ENCODE measurements around the gene LRRC28.

LRRC28 gene

DNA sequence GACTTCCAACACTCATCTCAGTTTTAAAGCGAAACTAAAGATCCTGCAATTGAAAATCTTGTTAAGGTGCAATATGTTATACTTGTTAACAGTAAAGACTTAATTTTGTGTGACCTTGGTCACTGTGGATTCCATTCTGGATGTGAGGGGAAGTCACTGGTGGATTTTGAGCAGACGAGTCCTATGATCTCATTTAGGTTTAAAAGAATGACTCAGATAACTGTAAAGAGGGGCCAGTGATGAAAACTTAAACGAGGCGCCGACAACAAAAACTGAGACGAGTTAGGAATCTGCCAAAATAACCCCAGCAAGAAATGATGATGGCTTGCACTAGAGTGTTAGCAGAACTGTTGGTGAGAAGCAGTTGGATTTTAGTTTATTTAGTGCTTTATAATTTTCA lies 56.5 kb downstream of the LRRC28 start:
- no peak for DNase-seq

GRCh38 chr15:99310745-99311144 lies 59.5 kb downstream of the LRRC28 start:
- no peak for DNase-seq

- DNase-seq = no peak
Observed at GRCh38 chr15:99312228-99312627, 60.9 kb downstream of the LRRC28 start.

- DNase-seq = no peak
Observed at GRCh38 chr15:99312794-99313193, 61.5 kb downstream of the LRRC28 start.

- no peak for DNase-seq
Observed at GRCh38 chr15:99315636-99316035, 64.4 kb downstream of the LRRC28 start.

DNA sequence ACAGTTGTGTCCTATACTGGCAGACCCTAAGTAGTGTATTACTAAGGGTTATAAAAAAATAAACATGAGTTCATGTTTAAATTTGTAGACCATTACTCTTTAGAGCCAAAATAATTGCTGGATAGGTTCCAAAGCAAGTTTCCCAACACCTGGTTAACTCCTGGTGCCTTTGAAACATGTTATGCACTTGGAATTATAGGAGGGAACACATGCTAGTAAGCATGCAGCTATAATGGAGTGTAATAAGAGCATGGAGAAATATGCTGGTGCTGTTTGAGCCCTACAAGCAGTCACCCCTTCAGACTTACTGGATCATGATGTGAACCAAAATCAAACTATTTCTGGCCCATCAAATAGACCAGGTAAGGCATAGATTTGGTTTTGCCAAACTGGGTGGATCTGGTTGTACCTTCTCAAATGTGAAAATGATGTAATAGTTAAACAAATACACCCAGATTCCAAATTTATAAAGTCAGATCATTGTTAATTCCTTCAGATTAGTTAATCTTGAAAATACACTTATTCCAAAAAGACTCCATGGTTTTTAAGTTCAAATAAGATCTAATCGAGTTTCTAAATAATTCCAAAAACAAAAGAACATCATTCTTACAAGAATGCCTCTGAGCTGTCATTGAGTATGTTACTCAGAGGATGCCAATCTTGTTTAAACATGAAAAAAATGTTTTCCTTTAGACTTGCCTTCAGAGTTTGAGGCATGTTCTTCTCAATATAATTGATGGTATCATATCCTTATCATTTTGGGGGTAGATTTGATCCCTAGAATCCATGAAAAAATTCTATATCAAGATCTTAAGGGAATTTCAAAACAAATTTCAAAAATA lies 69.3 kb downstream of the LRRC28 start:
- no peak for DNase-seq

DNA sequence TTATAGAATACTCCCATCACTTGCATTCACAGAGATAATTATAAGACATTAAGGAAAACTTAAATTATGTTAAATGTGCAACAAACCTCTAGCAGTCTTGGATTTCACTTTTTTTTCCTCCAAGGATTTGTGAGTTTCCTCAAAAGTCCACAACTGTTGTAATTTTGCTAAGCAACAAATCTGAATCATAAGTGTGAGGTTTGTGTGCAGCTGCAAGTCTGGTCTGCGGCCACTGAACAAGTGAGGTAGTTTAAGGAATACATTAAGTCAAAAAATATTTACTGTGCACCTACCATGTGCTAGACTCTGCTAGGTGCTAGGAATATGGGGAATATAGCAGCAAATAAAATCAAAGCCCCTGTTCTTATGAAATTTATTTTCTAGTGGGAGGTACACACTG lies 70.2 kb downstream of the LRRC28 start:
- no peak for DNase-seq

DNA sequence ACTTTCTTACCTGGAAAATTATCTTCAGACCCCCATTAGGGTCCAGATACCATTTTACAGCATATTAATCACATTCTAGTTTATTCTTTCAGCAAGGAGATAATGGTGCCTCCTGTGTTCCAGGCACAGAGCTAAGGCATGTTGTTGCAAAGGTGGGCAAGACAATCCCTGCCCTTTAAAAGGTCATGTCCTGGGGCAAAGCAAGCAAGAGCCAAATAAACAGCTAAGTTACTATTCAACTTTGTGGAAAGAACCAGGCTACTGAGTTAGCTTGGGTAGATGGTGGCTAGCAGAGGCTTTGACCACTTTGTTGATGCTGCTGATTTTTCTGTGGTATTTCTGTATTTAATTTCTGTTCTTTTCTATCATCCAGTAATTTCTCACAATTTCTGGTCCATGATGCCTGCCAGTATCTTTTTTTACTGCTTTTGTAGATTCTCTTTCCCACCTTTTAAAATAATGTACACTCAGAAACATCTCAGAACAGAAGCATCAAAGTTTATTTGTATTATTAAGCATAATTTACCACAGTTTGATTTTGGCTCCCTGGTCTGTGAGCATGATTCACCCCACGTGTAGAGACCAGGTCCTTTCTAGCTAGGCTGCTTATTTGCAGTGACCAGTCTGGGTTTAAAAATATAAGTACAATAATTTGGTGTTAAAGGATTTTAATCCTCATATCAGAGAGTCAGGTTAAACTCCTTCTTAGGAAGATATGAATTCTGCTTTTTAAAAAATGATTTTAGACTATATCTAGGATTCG lies 71.5 kb downstream of the LRRC28 start:
- DNase-seq = no peak

DNA sequence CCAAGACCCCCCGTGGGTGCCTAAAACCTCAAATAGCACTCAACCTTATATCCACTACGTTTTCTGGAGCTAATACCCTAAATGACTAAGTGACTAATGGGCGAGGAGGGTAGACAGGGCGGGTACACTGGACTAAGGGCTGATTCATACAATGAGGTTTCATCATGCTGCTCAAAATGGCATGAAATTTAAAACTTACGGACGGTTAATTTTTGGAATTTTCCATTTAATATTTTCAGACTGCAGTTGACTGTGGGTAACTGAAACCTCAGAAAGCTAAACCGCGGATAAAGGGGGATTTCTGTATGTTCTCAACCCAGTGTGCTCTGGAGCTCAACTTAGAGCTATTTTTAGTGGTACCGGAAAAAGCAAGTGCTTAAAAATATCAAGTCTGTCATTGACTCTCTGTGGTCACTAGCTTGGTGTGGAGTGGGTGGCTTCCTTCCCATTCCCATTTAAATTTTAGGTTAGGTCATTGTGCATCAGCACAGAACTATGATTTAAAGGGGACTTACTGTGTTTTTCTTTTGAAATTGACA lies 72.9 kb downstream of the LRRC28 start:
- no peak for DNase-seq

- DNase-seq = no peak
Observed at GRCh38 chr15:99324700-99325099, 73.4 kb downstream of the LRRC28 start.

- no peak for DNase-seq
Observed at GRCh38 chr15:99326235-99326634, 75.0 kb downstream of the LRRC28 start.

DNA sequence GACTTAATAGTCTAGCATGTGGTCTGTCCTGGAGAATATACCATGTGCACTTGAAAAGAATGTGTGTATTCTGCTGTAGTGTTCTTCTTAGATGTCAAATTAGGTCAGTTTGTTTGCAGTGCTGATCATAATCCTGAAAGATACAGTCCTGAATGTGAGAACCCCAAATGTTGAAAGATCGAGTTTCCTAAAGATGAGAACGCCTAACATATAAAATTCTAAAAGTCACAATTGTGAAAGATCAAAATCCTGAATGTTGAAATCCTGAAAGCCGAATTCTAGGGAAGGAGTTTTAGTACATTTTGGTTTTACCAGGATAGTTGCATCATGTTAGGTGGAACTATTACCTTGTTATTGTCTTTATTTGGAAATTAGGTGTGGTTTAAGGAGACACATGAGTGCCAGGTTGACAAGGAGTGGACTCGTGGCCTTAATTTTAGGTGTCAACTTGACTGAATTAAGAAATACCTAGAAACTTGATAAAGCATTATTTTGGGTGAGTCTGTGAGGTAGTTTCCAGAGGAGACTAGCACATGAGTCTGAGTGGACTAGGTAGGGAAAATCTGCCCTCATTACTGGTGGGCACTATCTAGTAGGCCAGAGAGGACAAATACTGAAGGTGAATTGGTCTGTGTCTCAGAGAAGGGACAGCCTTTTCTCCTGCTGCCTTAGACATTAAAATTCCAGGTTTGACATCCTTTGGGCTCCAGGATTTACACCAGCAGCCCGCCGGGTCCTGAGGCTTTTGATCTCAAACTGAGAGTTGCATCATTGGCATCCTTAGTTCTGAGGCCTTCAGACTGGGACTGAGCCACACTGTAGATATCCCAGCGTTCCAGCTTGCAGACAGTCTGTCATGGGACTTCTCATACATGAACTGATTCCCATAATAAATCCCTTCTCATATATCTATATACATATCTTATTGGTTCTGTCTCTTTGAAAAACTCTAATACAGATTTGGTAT lies 77.1 kb downstream of the LRRC28 start:
- DNase-seq = no peak

DNA sequence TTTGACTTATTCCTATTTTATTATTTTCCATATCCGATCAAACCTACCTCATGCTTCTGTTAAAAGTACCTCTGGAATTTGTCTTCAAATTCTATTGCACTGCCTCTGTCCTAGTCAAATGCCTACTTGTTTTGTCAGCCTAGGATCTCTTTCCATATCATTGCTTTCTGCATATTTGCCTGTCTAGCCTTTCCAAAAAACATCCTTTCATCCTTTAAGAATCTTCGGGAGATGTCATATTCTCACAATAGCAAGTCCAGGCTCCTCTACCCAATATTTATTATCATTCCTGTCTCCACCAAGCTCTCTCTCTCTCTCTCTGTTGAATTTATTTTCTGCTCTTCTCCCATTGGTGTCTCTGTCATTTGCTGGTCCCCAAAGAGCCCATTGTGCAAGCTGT lies 80.1 kb downstream of the LRRC28 start:
- no peak for DNase-seq

GRCh38 chr15:99333413-99333812 lies 82.1 kb downstream of the LRRC28 start:
- no peak for DNase-seq

GRCh38 chr15:99333981-99334380 lies 82.7 kb downstream of the LRRC28 start:
- no peak for DNase-seq

GRCh38 chr15:99335508-99335907 lies 84.2 kb downstream of the LRRC28 start:
- no peak for DNase-seq

GRCh38 chr15:99336794-99337193 lies 85.5 kb downstream of the LRRC28 start:
- no peak for DNase-seq

DNA sequence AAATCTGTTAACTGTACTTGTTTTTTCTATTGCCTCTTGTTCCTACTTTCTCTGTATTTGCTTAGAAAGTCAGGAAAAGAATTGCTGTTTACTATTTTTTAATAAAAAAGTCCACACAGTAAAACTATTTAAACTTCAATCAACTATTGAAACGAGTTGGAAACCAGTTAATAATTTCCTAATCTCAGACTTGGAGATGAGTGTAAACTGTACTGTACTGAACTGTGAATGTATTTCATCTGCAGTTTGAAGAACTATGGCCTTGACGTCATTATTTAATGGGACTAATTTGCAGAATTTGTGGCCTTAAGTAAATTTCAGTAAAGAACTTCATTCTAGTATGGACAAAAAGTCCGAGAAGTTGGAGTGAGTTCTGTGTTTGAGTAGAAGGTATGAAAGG lies 89.1 kb downstream of the LRRC28 start:
- DNase-seq = no peak

DNA sequence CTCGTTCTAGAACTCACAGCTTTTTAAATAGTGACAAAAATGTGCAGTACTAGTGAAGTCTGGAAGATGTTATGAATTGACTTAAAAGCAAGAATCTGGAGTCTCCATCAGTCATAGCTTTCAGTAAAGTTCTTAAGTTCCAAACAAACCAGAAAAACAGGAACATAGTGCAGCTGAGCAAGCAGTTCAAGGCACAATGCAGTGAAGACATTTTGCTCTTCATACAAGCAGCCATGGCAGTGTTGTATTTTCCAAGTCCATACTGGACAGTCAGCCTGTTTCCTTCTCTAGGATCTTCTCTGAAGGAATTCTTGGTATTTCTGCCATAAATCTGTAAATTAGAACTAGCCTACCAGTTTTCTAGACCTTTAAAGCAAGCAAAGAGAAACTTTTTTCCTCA lies 90.5 kb downstream of the LRRC28 start:
- no peak for DNase-seq

GRCh38 chr15:99343208-99343607 lies 91.9 kb downstream of the LRRC28 start:
- no peak for DNase-seq

GRCh38 chr15:99343881-99344551 lies 92.7 kb downstream of the LRRC28 start:
- peak in 1 of 2 experiments; percentile 9 for DNase-seq

- DNase-seq = peak in 1 of 2 experiments; percentile 40
Observed at GRCh38 chr15:99344639-99345038, 93.4 kb downstream of the LRRC28 start.

All from NCI-H526 (cell line).